Measurements from ENCODE around the gene MYO18B.

The MYO18B gene

DNA sequence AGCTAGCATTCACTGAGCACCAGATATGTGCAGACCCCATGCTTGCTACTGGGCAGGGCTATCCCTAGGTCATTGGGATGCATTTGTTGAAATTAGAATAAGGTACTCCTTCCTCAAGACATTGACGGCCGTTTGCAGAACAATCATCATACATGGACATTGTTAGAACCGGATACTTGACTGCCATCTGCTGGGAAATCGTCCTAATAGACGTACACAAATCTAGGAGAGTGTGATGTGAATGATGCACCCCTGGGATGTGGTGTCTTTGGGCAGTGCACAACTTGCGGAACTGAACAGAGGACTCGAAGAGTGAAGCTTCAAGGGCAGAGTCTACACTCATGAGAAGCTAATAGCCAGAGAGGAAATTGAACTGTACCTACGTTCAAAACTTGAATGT, 35.9 kb downstream of the MYO18B start:
- DNase-seq: no peak

DNA sequence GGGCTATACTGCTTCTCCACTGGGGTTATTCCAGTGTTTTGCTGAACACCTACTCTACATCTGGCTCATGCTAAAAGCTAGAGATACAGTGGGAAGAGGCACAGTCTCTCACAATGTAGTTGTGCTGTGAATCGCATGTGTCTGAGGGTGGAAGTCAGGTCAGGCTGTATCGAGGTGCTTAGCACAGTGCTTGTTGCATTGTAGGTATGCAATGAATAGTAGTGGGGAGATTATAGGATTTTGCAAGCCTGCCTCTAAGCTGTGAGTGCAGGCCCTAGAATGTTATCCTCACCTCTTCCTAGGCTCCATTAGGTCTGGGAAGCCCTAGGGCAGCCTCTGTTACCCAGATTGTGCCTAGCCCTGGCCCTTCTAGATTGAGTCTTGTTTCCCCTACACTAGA, 37.4 kb downstream of the MYO18B start:
- no peak for DNase-seq

GRCh38 chr22:25779890-25780289, 37.9 kb downstream of the MYO18B start:
- DNase-seq: no peak

DNA sequence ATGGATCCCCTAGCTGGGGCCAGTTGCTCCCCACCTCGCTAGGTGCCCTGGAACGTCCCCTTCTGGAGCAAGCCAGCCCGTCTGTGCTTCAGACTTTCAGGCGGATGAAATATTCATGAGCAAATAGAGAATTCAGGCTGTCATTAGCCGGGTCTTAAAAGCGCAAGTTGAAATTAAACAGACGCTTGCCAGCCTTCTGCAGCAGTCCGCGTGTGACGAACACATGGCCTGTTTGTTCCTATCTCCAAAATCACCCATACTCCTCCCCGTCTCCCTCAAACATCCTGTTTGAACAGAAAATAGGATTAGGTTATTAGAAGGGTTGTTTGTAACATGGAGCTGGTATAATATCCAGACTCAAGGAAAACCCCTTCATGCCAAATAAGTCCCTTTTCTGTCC, 38.7 kb downstream of the MYO18B start:
- DNase-seq: no peak

DNA sequence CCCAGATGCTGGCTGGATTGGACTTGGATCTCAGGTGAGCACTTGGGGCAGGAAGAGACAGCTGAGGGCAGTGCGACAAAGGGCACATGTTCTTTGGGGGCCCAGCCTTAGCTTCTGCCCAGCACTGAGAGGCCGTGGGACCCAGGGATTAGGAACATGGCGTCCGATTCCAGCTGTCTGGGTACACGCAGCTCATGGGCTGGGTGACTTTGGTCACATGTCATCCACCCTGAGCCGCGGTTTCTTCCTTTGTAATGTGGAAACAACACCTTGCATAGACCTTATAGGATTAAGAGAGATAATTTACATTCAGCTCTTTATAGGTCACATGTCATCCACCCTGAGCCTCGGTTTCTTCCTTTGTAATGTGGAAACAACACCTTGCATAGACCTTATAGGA, 39.8 kb downstream of the MYO18B start:
- no peak for DNase-seq

DNA sequence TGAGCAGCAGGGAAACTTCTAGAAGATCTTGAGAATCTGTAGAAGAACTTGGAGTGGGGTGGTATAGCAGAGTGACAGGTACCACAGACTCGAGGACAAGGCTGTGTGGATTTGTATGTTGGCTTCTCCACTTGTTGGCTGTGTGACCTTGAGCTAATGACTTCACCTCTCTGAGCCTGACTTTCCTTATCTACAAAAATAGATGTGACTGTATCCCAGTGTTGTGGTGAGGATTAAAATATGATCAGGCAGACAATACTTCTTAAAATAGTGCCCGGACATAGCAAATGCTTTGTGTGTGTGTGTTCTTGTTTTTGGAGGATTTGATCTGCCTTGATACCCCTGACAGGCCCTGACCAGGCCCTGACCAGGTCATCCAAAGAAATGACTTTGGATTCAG, 40.8 kb downstream of the MYO18B start:
- no peak for DNase-seq

DNA sequence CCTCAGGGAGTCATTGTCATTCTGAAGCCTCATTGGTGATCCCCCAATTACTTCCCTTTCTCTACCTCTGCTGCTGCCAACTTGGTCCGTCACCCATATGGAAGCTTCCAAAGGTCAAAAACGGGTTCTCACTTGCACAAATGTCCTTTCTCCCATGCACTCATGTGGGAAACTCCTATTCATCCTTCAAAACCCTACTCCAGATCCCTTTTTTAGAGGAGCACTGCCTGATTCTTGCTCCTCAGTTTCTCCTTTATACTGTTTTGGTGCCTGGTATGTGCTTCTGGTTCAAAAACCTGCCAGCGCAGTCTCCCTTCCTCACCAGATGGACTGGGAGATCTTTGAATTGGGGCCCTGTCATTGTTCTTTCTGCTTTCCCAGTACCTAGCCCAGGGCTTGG, 41.9 kb downstream of the MYO18B start:
- no peak for DNase-seq

GRCh38 chr22:25786165-25786564, 44.2 kb downstream of the MYO18B start:
- DNase-seq: no peak

DNA sequence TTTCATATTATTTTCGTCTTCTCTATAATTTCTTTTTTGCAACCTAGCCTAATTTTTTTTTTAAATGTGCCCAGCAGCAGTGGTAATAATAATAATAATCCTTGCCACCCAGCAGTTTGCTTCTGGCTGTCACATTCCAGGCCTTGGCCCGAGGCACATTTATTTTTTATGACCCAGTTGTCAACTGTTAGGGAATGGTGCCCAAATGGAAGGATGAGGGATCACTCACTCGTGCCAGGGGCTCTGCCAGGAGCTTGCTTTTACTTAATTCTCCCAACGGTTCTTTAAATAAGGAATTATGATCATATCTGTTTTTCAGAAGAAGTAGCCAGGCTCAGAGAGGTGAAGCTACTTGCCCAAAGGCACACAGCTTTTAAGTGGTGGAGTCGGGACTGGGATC, 49.6 kb downstream of the MYO18B start:
- no peak for DNase-seq

- DNase-seq: no peak
Measured at GRCh38 chr22:25795478-25795877, 53.5 kb downstream of the MYO18B start.

GRCh38 chr22:25797498-25798290, 55.7 kb downstream of the MYO18B start:
- DNase-seq: no peak

DNA sequence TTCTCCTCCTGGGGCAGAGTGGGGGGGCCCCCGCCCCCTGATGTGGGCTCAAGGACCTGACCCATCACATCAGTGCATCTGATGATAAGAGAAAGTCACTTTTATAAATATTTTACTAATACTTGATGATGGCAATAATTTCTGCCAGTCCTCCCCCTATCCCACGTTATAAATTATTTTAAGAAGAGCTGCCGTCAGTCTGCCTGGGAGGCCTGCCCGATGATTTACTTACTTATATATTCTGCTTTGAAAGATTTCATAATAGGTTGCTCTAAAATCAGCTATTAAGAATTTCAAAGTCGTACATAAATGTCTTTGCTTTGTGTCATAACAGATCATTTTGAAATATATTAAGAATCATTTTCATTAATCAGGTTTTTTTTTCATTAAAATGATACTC, 58.8 kb downstream of the MYO18B start:
- no peak for DNase-seq

- no peak for DNase-seq
Measured at GRCh38 chr22:25802018-25802417, 60.0 kb downstream of the MYO18B start.

DNA sequence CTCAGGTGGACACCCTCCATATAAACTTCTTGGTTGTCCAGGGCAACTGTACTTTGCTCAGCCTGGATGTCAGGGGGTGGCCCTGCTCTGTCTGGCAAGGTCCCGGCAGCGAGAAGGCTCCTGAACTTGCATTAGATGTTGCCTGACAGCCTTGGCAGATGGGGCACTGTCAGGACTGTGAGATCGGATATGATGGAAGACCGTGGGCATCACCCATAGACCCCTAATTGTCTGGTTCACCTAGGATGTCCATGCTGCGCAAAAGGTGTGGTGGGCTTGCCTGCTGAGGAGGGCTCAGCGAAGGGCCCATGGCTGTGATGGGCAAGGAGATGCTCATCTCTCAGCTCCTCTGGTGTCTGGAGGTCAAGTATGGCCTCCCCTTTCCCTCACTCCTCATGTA, 62.7 kb downstream of the MYO18B start:
- DNase-seq: no peak

GRCh38 chr22:25806579-25806978, 64.6 kb downstream of the MYO18B start:
- DNase-seq: no peak

- DNase-seq: no peak
Measured at GRCh38 chr22:25814685-25815084, 72.7 kb downstream of the MYO18B start.

GRCh38 chr22:25815561-25815960, 73.6 kb downstream of the MYO18B start:
- no peak for DNase-seq

DNA sequence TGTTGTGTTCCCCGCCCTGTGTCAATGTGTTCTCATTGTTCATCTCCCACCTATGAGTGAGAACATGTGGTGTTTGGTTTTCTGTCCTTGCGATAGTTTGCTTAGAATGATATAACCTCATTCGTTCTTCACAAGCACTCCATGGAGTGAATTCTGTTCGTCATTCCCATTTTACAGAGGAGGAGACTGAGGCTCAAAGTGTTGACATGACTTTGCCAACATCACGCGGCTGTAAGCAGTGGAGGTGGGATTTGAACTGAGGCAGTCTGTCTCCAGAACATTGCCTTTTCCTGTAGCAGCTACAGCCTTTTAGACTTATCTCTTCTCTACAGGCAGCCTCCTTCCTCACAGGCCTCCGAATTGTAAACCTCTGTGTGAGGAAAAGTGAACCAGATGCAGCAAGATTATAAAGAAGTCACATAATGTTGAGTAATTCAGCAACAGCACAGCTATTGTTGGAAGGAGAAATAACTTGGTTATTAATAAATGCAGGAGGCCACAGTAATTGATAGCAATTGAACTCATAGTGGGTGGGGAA, 74.6 kb downstream of the MYO18B start:
- DNase-seq: no peak

- DNase-seq: no peak
Measured at GRCh38 chr22:25817092-25817943, 75.3 kb downstream of the MYO18B start.

GRCh38 chr22:25818541-25818940, 76.6 kb downstream of the MYO18B start:
- no peak for DNase-seq

- DNase-seq: no peak
Measured at GRCh38 chr22:25822344-25822743, 80.4 kb downstream of the MYO18B start.

DNA sequence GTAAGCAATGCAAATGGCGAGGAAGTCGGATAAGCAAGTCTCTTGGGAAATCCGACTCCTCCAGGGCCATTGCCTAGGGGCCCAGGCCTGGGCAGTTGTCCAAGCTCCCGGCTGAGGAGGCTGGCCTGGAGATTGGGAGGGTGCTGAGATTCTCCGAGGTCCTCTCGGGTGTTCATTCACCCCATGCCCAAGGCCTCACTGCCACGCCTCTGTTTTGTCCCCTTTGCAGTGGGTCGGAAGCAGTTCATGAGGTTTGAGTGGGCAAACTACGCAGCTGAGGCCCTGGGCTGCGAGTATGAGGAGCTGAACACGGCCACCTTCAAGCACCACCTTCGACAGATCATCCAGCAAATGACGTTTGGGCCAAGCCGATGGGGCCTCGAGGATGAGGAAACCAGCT, 81.3 kb downstream of the MYO18B start:
- no peak for DNase-seq

GRCh38 chr22:25824828-25825423, 82.9 kb downstream of the MYO18B start:
- DNase-seq: no peak

DNA sequence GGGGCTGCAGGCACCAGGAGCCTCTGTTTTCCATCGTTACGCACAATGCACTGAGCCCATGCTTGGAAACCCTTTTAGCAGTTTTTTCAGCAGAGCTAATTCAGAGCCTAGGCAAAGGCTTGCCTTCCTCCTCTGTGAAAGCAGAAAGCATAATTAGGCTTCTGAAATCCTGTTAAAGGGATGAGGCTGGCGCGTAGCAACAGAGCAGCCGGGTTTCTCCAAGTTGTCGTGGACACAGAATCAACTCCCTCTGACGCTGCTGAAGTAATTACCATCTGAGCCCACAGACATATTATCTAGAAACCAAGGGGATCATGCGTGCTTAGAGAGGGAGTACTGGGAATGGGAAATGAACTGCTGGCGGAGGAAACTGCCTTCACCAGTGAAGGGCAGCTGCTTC, 85.4 kb downstream of the MYO18B start:
- no peak for DNase-seq
